Measurements from ENCODE around the gene MX1.
"Not testable (repeated sequence)": the region's sequence is repeated elsewhere in the genome, so short reads cannot be mapped to it uniquely, and the experiment has no call there.

MX1 gene

DNA sequence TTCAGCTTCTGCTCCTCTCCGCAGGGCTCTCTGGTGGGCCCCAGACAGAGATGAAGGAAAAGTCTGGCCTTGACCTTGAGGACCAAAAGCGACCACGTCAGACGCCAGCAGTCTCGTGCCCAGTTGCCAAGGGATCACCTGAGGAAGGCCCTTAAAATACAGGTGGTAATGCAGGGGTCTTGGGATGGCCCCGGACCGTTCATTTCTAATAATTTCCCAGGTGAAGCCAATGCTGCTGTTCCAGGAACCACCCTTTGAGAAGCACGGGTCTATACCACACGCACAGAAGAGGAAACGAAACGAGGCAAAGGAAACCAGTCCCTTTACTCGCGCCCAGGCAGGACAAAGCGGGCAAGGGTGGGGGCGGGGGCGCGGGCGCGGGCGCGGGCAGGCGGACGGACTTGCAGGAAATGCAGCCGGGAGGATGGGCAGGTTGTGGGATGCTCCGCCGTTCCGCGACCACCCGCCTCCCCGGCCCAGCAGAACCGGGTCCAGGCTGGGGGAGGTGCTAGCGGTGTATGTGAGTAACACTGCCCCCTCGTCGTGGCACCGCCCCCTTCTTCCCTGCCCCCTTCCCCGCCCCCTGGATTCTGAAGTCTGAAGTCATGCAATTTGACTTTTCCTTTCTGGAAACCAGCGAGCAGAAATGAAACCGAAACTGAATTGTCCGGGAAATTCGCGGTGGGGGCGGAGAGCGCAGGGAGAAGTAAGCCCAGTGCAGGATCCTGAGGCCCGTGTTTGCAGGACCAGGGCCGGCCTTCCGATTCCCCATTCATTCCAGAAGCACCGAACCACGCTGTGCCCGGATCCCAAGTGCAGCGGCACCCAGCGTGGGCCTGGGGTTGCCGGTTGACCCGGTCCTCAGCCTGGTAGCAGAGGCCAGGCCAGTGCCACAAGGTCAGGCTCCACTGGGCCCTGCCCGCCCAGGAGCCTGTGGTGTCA lies 5.8 kb upstream of the MX1 start:
- TF ChIP-seq, protein P1, sequence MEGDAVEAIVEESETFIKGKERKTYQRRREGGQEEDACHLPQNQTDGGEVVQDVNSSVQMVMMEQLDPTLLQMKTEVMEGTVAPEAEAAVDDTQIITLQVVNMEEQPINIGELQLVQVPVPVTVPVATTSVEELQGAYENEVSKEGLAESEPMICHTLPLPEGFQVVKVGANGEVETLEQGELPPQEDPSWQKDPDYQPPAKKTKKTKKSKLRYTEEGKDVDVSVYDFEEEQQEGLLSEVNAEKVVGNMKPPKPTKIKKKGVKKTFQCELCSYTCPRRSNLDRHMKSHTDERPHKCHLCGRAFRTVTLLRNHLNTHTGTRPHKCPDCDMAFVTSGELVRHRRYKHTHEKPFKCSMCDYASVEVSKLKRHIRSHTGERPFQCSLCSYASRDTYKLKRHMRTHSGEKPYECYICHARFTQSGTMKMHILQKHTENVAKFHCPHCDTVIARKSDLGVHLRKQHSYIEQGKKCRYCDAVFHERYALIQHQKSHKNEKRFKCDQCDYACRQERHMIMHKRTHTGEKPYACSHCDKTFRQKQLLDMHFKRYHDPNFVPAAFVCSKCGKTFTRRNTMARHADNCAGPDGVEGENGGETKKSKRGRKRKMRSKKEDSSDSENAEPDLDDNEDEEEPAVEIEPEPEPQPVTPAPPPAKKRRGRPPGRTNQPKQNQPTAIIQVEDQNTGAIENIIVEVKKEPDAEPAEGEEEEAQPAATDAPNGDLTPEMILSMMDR (conservative IDR thresholded peaks at IDR 0.05; ENCODE audit: low read length), result no peak
- peak overlapping the region; percentile 79 for H3K4me3 ChIP-seq (ENCODE audit: low read length)
- DNase-seq (ENCODE audit: low read depth), result peak; percentile 82

DNA sequence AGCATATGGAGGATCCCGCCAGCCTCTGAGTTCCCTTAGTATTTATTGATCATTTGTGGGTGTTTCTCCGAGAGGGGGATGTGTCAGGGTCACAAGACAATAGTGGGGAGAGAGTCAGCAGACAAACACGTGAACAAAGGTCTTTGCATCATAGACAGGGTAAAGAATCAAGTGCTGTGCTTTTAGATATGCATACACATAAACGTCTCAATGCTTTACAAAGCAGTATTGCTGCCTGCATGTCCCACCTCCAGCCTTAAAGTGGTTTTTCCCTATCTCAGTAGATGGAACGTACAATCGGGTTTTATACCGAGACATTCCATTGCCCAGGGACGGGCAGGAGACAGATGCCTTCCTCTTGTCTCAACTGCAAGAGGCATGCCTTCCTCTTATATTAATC lies 5.0 kb upstream of the MX1 start:
- not testable (repeated sequence) for DNase-seq (ENCODE audit: low read depth); H3K4me3 ChIP-seq (ENCODE audit: low read length)

DNA sequence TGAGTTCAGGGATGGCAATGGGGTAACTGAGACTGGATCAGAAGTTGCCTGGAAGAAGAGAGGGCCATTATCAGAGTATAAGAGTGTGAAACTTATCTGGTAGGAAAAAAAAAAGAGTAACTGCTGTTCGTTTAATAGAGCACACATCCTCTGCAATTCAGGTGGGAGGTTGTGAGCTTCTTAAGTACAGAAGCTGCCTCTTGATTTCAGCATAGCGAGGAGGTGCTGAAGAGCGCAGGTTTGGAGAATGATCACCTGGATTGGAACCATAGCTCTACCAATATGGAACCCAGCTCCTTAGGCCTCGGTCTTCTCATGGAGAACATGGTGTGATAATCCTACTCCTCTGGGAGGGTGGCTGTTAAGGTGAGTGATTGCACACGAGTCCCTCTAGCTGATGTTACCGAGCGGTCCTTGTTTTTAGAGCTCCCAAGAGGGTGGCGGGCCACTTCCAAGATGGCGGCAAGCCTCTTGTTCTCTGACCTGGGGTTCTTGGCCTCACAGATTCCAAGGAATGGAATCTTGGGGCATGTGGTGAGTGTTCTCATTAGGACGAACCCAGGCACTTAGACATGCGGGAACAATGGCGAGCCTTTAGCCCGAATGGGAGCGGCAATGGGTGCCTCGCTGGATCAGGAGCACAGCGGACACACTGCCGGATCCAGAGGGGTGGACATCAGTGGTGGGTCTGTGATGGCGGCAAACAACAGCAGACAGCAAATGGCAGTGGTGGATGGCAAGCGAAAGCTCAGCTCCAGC lies 3.3 kb upstream of the MX1 start:
- H3K4me3 ChIP-seq (ENCODE audit: low read length), result no peak overlapping the region
- TF ChIP-seq, protein P1 (conservative IDR thresholded peaks at IDR 0.05; ENCODE audit: low read length), result no peak
- DNase-seq (ENCODE audit: low read depth), result no peak

DNA sequence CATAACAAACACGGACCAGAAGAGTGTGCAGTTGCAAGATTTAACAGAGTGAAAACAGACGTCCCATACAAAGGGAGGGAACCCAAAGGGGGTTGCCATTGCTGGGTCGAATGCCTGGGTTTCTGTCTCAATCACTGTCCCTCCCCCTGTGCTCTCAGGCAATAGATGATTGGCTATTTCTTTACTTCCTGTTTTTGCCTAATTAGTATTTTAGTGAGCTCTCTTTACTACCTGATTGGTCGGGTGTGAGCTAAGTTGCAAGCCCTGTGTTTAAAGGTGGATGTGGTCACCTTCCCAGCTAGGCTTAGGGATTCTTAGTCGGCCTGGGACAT lies 2.8 kb upstream of the MX1 start:
- H3K4me3 ChIP-seq (ENCODE audit: low read length); DNase-seq (ENCODE audit: low read depth): not testable (repeated sequence)

DNA sequence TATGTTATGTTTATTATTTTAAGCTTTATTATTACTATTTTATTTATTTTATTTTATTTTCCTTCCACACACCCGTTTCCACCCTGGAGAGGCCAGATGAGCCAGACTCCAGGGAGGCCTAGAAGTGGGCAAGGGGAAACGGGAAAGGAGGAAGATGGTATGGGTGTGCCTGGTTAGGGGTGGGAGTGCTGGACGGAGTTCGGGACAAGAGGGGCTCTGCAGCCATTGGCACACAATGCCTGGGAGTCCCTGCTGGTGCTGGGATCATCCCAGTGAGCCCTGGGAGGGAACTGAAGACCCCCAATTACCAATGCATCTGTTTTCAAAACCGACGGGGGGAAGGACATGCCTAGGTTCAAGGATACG lies 468 bp upstream of the MX1 start:
- H3K4me3 ChIP-seq (ENCODE audit: low read length), result peak overlapping the region; percentile 62
- TF ChIP-seq, protein P1 (conservative IDR thresholded peaks at IDR 0.05; ENCODE audit: low read length), result no peak

DNA sequence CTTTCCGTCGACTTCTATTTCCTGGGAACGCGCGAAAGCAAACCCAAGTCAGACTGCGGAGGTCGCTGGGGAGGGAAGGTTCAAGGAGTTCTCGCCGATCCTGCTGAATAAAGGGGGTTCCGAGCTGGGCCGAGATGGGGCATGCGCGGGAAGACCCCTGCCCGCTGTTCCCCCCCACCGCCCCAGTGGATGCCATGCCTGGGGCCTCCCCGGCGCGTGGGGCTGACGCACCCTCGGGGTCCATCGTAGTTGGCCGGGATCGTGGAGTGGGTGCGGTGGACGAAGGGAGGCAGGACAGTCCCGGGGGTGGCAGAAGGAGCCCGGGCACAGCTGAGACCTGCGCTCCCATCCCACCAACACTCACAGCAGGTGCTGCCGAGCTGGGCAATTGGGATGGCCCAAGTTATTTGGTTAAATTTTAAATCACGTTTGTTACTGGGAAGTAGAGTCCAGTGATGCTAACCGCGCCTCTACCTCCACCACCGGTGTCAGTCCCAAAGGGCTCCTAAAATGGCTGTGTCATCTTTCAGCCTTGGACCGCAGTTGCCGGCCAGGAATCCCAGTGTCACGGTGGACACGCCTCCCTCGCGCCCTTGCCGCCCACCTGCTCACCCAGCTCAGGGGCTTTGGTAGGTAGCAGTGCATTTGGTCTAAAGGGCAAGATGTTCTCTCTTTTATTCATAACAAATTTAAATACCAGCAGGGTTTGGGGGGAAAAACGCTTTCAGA lies 801 bp downstream of the MX1 start:
- DNase-seq (ENCODE audit: low read depth), result no peak
- H3K4me3 ChIP-seq (ENCODE audit: low read length), result peak overlapping the region; percentile 62
- TF ChIP-seq, protein P1 (conservative IDR thresholded peaks at IDR 0.05; ENCODE audit: low read length), result no peak

More for the DNA sequence above, 468 bp upstream of the MX1 start:
- DNase-seq (ENCODE audit: low read depth), result no peak

DNA sequence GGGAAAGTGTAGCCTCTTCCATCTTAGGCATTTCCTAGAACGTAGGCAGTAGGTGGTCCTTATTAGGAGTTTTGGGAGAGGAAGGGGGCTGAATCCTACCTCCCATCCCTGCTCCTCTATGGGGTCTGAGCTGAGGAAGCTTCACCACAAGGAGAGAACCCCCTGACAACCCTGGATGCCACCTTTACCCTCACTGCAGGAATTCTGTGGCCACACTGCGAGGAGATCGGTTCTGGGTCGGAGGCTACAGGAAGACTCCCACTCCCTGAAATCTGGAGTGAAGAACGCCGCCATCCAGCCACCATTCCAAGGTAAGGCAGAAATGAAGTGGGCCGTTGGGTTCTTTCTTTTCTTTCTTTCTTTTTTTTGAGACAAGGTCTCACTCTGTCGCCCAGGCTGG lies 1.5 kb downstream of the MX1 start:
- TF ChIP-seq, protein P1 (conservative IDR thresholded peaks at IDR 0.05; ENCODE audit: low read length), result no peak
- H3K4me3 ChIP-seq (ENCODE audit: low read length), result no peak overlapping the region
- DNase-seq (ENCODE audit: low read depth), result no peak
